Activated T-cell treated with anti-CD3 and anti-CD28 coated beads, Interleukin-2, amount 50 U/mL, for 48 hours (primary cell): ENCODE results near the gene DDIAS.
A peak's percentile ranks its signal among the peaks of the same experiment; 100 is the strongest.
"Not testable (repeated sequence)": the region's sequence is repeated elsewhere in the genome, so short reads cannot be mapped to it uniquely, and the experiment has no call there.

Experiments
- DNase-seq, 2 experiments: peaks; one replicate each; pipeline ENCODE4 v3.0.0-alpha.2; 2020

Gene DDIAS

GRCh38 chr11:82929121-82929520 lies 27.6 kb downstream of the DDIAS start:
- no peak for DNase-seq

GRCh38 chr11:82930229-82930628 lies 28.7 kb downstream of the DDIAS start:
- no peak for DNase-seq

- DNase-seq = no peak
Observed at GRCh38 chr11:82930734-82931133, 29.2 kb downstream of the DDIAS start.

- DNase-seq = no peak
Observed at GRCh38 chr11:82932564-82932963, 31.0 kb downstream of the DDIAS start.

GRCh38 chr11:82936261-82936660 lies 34.7 kb downstream of the DDIAS start:
- DNase-seq = no peak

- DNase-seq = no peak
Observed at GRCh38 chr11:82937554-82937953, 36.0 kb downstream of the DDIAS start.

GRCh38 chr11:82939456-82939855 lies 37.9 kb downstream of the DDIAS start:
- no peak for DNase-seq

GRCh38 chr11:82942376-82942775 lies 40.8 kb downstream of the DDIAS start:
- no peak for DNase-seq

GRCh38 chr11:82943430-82943829 lies 41.9 kb downstream of the DDIAS start:
- not testable (repeated sequence) for DNase-seq

GRCh38 chr11:82944198-82944597 lies 42.7 kb downstream of the DDIAS start:
- no peak for DNase-seq

- DNase-seq = not testable (repeated sequence)
Observed at GRCh38 chr11:82945041-82945440, 43.5 kb downstream of the DDIAS start.

GRCh38 chr11:82945682-82946081 lies 44.1 kb downstream of the DDIAS start:
- DNase-seq = no peak

- no peak for DNase-seq
Observed at GRCh38 chr11:82949352-82949751, 47.8 kb downstream of the DDIAS start.

GRCh38 chr11:82950502-82950901 lies 49.0 kb downstream of the DDIAS start:
- DNase-seq = not testable (repeated sequence)

GRCh38 chr11:82955736-82956453 lies 54.4 kb downstream of the DDIAS start:
- DNase-seq = peak; percentile 43 to 52

GRCh38 chr11:82959987-82960778 lies 58.6 kb downstream of the DDIAS start:
- DNase-seq = no peak

- DNase-seq = no peak
Observed at GRCh38 chr11:82960779-82961143, 59.2 kb downstream of the DDIAS start.

- not testable (repeated sequence) for DNase-seq
Observed at GRCh38 chr11:82962021-82962420, 60.5 kb downstream of the DDIAS start.

- no peak for DNase-seq
Observed at GRCh38 chr11:82967381-82967780, 65.8 kb downstream of the DDIAS start.

GRCh38 chr11:82969811-82970210 lies 68.3 kb downstream of the DDIAS start:
- no peak for DNase-seq

- not testable (repeated sequence) for DNase-seq
Observed at GRCh38 chr11:82970507-82971083, 69.1 kb downstream of the DDIAS start.

- DNase-seq = peak; percentile 62 to 64
Observed at GRCh38 chr11:82971519-82971946, 70.0 kb downstream of the DDIAS start.

- DNase-seq = no peak
Observed at GRCh38 chr11:82972103-82972502, 70.6 kb downstream of the DDIAS start.

- no peak for DNase-seq
Observed at GRCh38 chr11:82974135-82974534, 72.6 kb downstream of the DDIAS start.
